Ectodermal cell (in vitro differentiated cells): Measurements from ENCODE around the gene KSR1.
"Not testable (repeated sequence)": the region's sequence is repeated elsewhere in the genome, so short reads cannot be mapped to it uniquely, and the experiment has no call there.

Experiments used
- H3K27ac ChIP-seq: 2 replicates; pipeline ENCODE4 v1.7.0; 2013; ENCODE audit warnings: mild to moderate bottlenecking, low read depth, low read length; ENCODE audit not compliant: insufficient read depth, poor library complexity, severe bottlenecking
- H3K27me3 ChIP-seq: 2 replicates; pipeline ENCODE4 v1.7.0; 2013; ENCODE audit warnings: mild to moderate bottlenecking, low read length; ENCODE audit not compliant: insufficient read depth, control insufficient read depth, poor library complexity, severe bottlenecking
- H3K36me3 ChIP-seq: one replicate; pipeline ENCODE4 v1.7.0; 2013; ENCODE audit warnings: low read length; ENCODE audit not compliant: control insufficient read depth, insufficient read depth
- H3K4me1 ChIP-seq: one replicate; pipeline ENCODE4 v1.7.0; 2013; ENCODE audit warnings: low read length; ENCODE audit not compliant: control insufficient read depth, insufficient read depth
- H3K4me3 ChIP-seq: 2 replicates; pipeline ENCODE4 v1.7.0; 2013; ENCODE audit warnings: low read depth, low read length, control low read depth; ENCODE audit not compliant: insufficient read depth
- H3K9me3 ChIP-seq: 2 replicates; pipeline ENCODE4 v1.7.0; 2013; ENCODE audit warnings: mild to moderate bottlenecking, low read length, moderate library complexity; ENCODE audit not compliant: control insufficient read depth
- WGBS, 2 experiments: methylation state at CpG; one replicate each; pipeline ENCODE4 v1.1.7; 2013; ENCODE audit warnings: missing lambda C conversion rate in 2 of 2; 5-methylcytosine and 5-hydroxymethylcytosine counted together

The KSR1 gene

GRCh38 chr17:27670791-27671590, 214.7 kb downstream of the KSR1 start:
- WGBS, 2 experiments, result 86 to 89% methylated on average over 12 of the region's 12 CpGs
- no peak overlapping the region for H3K27ac ChIP-seq

GRCh38 chr17:27671591-27671910, 215.3 kb downstream of the KSR1 start:
- no peaks in the 10 kb centered on the region for H3K4me1 ChIP-seq
- no peak overlapping the region for H3K4me3 ChIP-seq
- 85 to 92% methylated on average over 2 of the region's 2 CpGs for WGBS, 2 experiments

More at GRCh38 chr17:27670791-27671590, 214.7 kb downstream of the KSR1 start:
- H3K4me3 ChIP-seq, result no peak overlapping the region
- H3K4me1 ChIP-seq, result no peaks in the 10 kb centered on the region
- H3K27me3 ChIP-seq, result no peaks in the 10 kb centered on the region
- no peaks in the 10 kb centered on the region for H3K9me3 ChIP-seq
- no peaks in the 10 kb centered on the region for H3K36me3 ChIP-seq

GRCh38 chr17:27671977-27672480, 215.8 kb downstream of the KSR1 start:
- not testable (repeated sequence) for H3K4me3 ChIP-seq, H3K27me3 ChIP-seq, H3K36me3 ChIP-seq, H3K27ac ChIP-seq, H3K4me1 ChIP-seq, H3K9me3 ChIP-seq
- whole genome bisulfite sequencing, 2 experiments, result 87 to 88% methylated on average over 6 of the region's 6 CpGs

More at GRCh38 chr17:27671591-27671910, 215.3 kb downstream of the KSR1 start:
- H3K27ac ChIP-seq, result no peak overlapping the region
- no peaks in the 10 kb centered on the region for H3K9me3 ChIP-seq
- H3K36me3 ChIP-seq, result no peaks in the 10 kb centered on the region
- no peaks in the 10 kb centered on the region for H3K27me3 ChIP-seq

GRCh38 chr17:27674335-27674734, 218.1 kb downstream of the KSR1 start:
- Histone ChIP-seq H3K36me3 (no peaks in the 10 kb centered on the region), H3K4me1 (no peaks in the 10 kb centered on the region), H3K27ac (no peak overlapping the region), H3K4me3 (no peak overlapping the region), H3K27me3 (no peaks in the 10 kb centered on the region), H3K9me3 (no peaks in the 10 kb centered on the region)
- 93 to 95% methylated on average over 6 of the region's 6 CpGs for WGBS, 2 experiments
